Measurements from ENCODE around the gene HAP1.

- TF ChIP-seq TAF1 (IDR thresholded peaks at IDR 0.05; ENCODE audit: borderline replicate concordance, low read depth, low read length): no peak
- no peak for TF ChIP-seq POLR2A (IDR thresholded peaks at IDR 0.05; ENCODE audit: low read depth, low read length)
These were observed 39.2 kb downstream of the HAP1 start for GRCh38 chr17:41695134-41695661.
